OCI-LY1 (cell line): ENCODE results near the gene BPIFB3.

Experiments used
- H2AFZ ChIP-seq: fragments of 200-600 bp; sonication (generic), shearing (Covaris generic); 2 replicates; pipeline ENCODE4 v1.6.0; 2014; ENCODE audit warnings: antibody characterized with exemption, mild to moderate bottlenecking, low read length
- H3F3A ChIP-seq: fragments of 200-600 bp; sonication (generic), shearing (Covaris generic); 2 replicates; pipeline ENCODE4 v1.6.0; 2014; ENCODE audit warnings: mild to moderate bottlenecking, antibody characterized with exemption, low read length, moderate library complexity; ENCODE audit not compliant: insufficient read depth
- H3K27ac ChIP-seq: fragments of 200-600 bp; sonication (generic); 2 replicates; pipeline ENCODE4 v1.5.1; 2014; ENCODE audit warnings: low read length, mixed run types, mild to moderate bottlenecking, low read depth; ENCODE audit not compliant: poor library complexity, severe bottlenecking
- H3K27me3 ChIP-seq: fragments of 200-600 bp; sonication (generic); 2 replicates; pipeline ENCODE4 v1.6.0; 2014; ENCODE audit warnings: antibody characterized with exemption, mild to moderate bottlenecking, low read length, moderate library complexity; ENCODE audit not compliant: insufficient read depth
- H3K36me3 ChIP-seq: fragments of 200-600 bp; sonication (generic); 2 replicates; pipeline ENCODE4 v1.6.1; 2014; ENCODE audit warnings: mild to moderate bottlenecking, antibody characterized with exemption, low read length, moderate library complexity, mixed read lengths; ENCODE audit not compliant: insufficient read depth
- H3K4me1 ChIP-seq: fragments of 200-600 bp; sonication (generic); 2 replicates; pipeline ENCODE4 v1.5.1; 2014; ENCODE audit warnings: mild to moderate bottlenecking, low read length, moderate library complexity; ENCODE audit not compliant: insufficient read depth, severe bottlenecking
- H3K4me2 ChIP-seq: fragments of 200-600 bp; sonication (generic), shearing (Covaris generic); 2 replicates; pipeline ENCODE4 v1.6.1; 2014; ENCODE audit warnings: low read length
- H3K4me3 ChIP-seq: fragments of 200-600 bp; sonication (generic); 2 replicates; pipeline ENCODE4 v1.5.1; 2014; ENCODE audit warnings: low read length, low read depth, mild to moderate bottlenecking, mixed read lengths; ENCODE audit not compliant: poor library complexity, severe bottlenecking
- H3K79me2 ChIP-seq: fragments of 200-600 bp; shearing (Covaris generic); 2 replicates; pipeline ENCODE4 v1.6.1; 2016; ENCODE audit warnings: mixed run types, low read length, mixed read lengths; ENCODE audit not compliant: insufficient read depth
- H3K9ac ChIP-seq: fragments of 200-600 bp; sonication (generic), shearing (Covaris generic); 2 replicates; pipeline ENCODE4 v1.6.1; 2014; ENCODE audit warnings: mild to moderate bottlenecking, low read length, mixed read lengths
- H3K9me2 ChIP-seq: fragments of 200-600 bp; sonication (generic), shearing (Covaris generic); 2 replicates; pipeline ENCODE4 v1.6.1; 2014; ENCODE audit warnings: low read depth, mild to moderate bottlenecking, low read length, mixed read lengths
- H3K9me3 ChIP-seq: fragments of 200-600 bp; shearing (Covaris generic); 2 replicates; pipeline ENCODE4 v1.6.1; 2014; ENCODE audit warnings: low read length, mixed read lengths
- H4K20me1 ChIP-seq: fragments of 200-600 bp; sonication (generic), shearing (Covaris generic); 2 replicates; pipeline ENCODE4 v1.6.0; 2016; ENCODE audit warnings: mild to moderate bottlenecking, low read length; ENCODE audit not compliant: insufficient read depth
- EZH2 ChIP-seq: fragments of 200-600 bp; sonication (generic), shearing (Covaris generic); IDR thresholded peaks from 2 replicates; pipeline ENCODE4 v1.8.0; 2017; ENCODE audit warnings: borderline replicate concordance, mixed run types, mild to moderate bottlenecking, antibody characterized with exemption, low read length, moderate library complexity, mixed read lengths
- TF ChIP-seq, protein P1 (sequence below): fragments of 200-600 bp; sonication (generic), shearing (Covaris generic); IDR thresholded peaks from 2 replicates; pipeline ENCODE4 v1.5.1; 2017; ENCODE audit warnings: mild to moderate bottlenecking, antibody characterized with exemption, low read length, moderate library complexity, mixed read lengths

The BPIFB3 gene

DNA sequence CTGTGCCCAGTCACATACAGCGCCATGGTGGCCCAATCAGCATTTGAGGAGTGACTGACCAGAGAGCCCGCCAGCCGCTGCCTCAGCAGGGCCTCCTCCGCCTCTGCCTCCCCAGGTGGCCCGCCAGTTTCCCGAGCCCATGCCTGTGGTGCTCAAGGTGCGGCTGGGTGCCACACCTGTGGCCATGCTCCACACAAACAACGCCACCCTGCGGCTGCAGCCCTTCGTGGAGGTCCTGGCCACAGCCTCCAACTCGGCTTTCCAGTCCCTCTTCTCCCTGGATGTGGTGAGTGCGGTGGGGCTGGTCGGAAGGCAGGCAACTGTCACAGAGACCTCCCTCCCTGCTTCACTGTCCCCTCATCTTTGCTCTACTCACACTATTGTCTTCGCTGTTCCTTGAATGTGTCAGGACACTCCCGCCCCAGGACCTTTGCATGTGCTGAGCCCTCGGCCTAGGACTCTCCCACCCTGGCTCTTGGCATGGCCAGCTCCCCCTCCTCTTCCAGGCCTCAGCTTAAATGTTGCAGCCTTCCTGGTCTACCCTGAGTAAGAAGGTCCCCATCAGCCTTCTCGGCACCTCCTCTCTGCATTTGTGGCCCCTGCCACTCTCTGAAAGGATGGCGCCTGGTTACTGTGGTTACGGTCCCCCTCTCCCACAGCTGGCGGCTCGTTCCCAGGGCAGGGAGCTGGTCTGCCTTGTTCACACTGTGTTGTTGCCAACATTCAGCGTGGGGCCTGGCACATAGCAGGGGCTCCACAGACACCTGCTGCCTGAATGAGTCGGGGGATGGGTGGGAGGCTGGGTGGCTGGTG is 34.0 kb upstream of the BPIFB3 start:
- Histone ChIP-seq H2AFZ (no peak overlapping the region), H3K27ac (no peak overlapping the region), H3K36me3 (no peaks in the 10 kb centered on the region), H3K9me2 (no peaks in the 10 kb centered on the region), H3K9me3 (no peaks in the 10 kb centered on the region), H3K27me3 (0 out of 2 replicates have a peak, but pooled peaks cover under 1% of the 10 kb centered on the region), H3K79me2 (no peaks in the 10 kb centered on the region), H3K4me1 (no peaks in the 10 kb centered on the region), H3K9ac (no peak overlapping the region), H3F3A (no peaks in the 10 kb centered on the region), H4K20me1 (no peaks in the 10 kb centered on the region), H3K4me3 (no peak overlapping the region), H3K4me2 (no peak overlapping the region)
- TF ChIP-seq, protein P1, sequence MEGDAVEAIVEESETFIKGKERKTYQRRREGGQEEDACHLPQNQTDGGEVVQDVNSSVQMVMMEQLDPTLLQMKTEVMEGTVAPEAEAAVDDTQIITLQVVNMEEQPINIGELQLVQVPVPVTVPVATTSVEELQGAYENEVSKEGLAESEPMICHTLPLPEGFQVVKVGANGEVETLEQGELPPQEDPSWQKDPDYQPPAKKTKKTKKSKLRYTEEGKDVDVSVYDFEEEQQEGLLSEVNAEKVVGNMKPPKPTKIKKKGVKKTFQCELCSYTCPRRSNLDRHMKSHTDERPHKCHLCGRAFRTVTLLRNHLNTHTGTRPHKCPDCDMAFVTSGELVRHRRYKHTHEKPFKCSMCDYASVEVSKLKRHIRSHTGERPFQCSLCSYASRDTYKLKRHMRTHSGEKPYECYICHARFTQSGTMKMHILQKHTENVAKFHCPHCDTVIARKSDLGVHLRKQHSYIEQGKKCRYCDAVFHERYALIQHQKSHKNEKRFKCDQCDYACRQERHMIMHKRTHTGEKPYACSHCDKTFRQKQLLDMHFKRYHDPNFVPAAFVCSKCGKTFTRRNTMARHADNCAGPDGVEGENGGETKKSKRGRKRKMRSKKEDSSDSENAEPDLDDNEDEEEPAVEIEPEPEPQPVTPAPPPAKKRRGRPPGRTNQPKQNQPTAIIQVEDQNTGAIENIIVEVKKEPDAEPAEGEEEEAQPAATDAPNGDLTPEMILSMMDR: no peak; the same call in 1 of the 2 replicates
- no peak for TF ChIP-seq EZH2

DNA sequence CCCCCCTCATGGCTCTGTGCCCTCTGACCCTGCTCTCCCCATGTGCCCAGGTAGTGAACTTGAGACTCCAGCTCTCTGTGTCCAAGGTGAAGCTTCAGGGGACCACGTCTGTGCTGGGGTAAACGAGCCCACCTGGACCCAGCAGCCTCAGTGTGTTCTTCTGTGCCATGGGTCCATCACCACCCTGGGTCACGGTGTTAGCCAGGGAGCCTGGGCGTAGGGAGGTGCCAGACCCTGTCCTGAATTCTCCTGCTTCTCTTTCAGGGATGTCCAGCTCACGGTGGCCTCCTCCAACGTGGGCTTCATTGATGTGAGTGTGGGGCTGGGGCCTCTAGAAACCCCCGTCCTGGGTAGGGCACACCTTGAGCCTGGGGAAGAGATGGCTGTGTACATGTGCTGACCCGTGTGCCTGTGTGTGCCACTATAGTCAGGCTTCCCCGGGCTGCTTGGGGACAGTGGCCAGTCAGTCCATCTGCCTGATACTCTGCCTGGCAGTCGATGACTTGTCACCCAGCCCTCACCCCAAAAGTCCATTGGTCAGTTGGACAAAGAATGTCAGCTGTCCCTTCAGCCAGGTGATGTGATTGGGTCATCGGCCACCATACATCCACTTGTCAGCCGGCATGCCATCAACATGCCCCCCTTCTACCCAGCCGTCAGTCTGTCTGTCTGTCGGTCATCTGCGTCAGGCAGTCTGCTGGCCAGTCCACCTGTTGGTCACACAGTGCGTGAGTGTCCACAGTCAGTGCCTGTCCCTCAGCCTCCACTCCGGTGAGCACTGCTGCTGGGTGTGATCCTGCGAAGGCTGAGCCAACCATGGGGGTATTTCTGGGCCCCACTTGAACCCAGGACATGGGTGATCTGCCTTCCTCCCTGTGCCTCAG is 33.2 kb upstream of the BPIFB3 start:
- H3K27me3 ChIP-seq: no peaks in the 10 kb centered on the region

DNA sequence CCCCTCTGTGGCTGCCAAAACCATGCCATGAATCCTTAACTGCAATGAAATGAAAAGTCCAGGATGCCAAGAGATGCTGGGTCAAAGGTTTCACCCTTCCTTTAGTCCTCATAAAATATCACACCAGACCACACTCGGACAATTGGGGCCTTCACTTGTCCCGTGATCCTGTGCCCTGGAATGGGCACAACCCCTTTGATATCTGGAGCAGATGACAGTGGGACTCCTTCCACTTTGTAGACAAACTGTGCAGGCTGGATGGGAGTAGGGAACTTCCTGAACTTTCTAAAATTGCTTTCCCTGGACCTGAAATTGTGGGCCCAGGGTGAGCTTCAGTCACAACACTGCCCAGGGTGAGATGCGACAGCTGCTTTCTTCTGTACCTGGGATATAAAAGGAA is 31.8 kb upstream of the BPIFB3 start:
- H3K9me3 ChIP-seq: no peaks in the 10 kb centered on the region
- no peaks in the 10 kb centered on the region for H3K27me3 ChIP-seq
- no peaks in the 10 kb centered on the region for H3F3A ChIP-seq
- no peaks in the 10 kb centered on the region for H4K20me1 ChIP-seq
- no peak overlapping the region for H3K27ac ChIP-seq
- no peak overlapping the region for H3K4me2 ChIP-seq
- no peaks in the 10 kb centered on the region for H3K36me3 ChIP-seq
- no peak overlapping the region for H3K4me3 ChIP-seq
- H3K79me2 ChIP-seq: no peaks in the 10 kb centered on the region
- no peak overlapping the region for H2AFZ ChIP-seq
- no peaks in the 10 kb centered on the region for H3K9me2 ChIP-seq
- no peak for TF ChIP-seq EZH2
- TF ChIP-seq, protein P1: no peak
- no peaks in the 10 kb centered on the region for H3K4me1 ChIP-seq
- H3K9ac ChIP-seq: no peak overlapping the region

More for the DNA sequence above, 33.2 kb upstream of the BPIFB3 start:
- H3K4me1 ChIP-seq: no peaks in the 10 kb centered on the region
- TF ChIP-seq, protein P1: no peak
- TF ChIP-seq EZH2: no peak
- H3K4me2 ChIP-seq: no peak overlapping the region
- no peak overlapping the region for H3K27ac ChIP-seq
- no peaks in the 10 kb centered on the region for H4K20me1 ChIP-seq
- H3F3A ChIP-seq: no peaks in the 10 kb centered on the region
- no peak overlapping the region for H3K4me3 ChIP-seq
- H3K9me3 ChIP-seq: no peaks in the 10 kb centered on the region
- no peaks in the 10 kb centered on the region for H3K79me2 ChIP-seq
- no peaks in the 10 kb centered on the region for H3K9me2 ChIP-seq
- no peak overlapping the region for H3K9ac ChIP-seq
- H2AFZ ChIP-seq: no peak overlapping the region
- H3K36me3 ChIP-seq: no peaks in the 10 kb centered on the region
